Activated CD8-positive, alpha-beta memory T cell treated with anti-CD3 and anti-CD28 coated beads, Interleukin-2, amount 50 U/mL, for 1 hour (primary cell): ENCODE data around the gene ZDHHC16.
"Not testable (repeated sequence)": the region's sequence is repeated elsewhere in the genome, so short reads cannot be mapped to it uniquely, and the experiment has no call there.

Experiments used
- DNase-seq: peaks from one replicate; pipeline ENCODE4 v3.0.0-alpha.2; 2020; ENCODE audit errors: extremely low read depth

ZDHHC16 gene

GRCh38 chr10:97445722-97446639 lies at the start of gene ZDHHC16, which contains the start of gene EXOSC1:
Gene ZDHHC16, plus strand, starts transcription at chr10:97446175. Its CDS starts 5,501 bp downstream, at chr10:97451676.
Gene EXOSC1, minus strand, starts transcription at chr10:97446006. Its CDS starts 21 bp downstream, at chr10:97445985.
- peak; percentile 70 for DNase-seq

GRCh38 chr10:97399843-97400545 lies 46.0 kb upstream of the ZDHHC16 start:
- DNase-seq, result no peak

DNA sequence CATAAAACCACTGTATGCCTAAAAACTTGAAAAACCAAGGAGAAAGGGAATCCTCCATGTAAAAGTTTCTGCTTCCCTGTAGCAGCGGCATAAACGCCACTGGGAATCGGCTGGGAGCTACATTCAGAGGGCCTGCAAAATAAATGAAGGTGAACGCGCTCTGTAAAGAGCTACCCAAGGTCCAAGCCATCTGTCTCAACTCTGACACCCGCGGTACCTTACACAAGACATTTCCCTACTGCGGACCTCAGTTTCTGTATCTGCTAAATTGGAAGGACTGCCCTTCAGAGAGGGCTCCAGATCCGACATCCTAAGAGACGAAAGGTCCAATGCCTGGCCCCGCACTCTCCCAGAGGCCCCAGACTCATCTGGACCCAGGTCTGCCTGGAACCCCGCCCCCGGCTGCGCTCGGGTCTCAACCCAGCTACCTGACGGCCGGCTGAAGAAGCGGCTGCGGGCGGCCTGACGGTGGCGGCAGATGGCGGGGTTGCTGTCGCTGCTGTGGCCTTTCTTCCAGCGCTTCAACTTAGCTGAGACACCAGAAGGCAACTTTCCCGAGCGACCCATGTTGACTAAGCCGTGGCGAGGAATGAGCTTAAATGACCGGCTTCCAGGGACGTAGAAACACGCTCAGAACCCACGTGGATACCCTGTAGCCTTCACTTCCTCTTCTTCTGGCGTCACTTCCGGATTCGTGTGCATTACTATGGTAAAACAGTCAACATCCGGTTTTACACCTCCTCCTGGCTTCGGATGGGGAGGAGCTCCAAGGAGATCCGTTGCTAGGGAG lies 45.1 kb upstream of the ZDHHC16 start, which contains the start of gene RRP12:
Gene RRP12, minus strand, starts transcription at position 676 of the 790 bp plus-strand sequence. Its CDS starts 109 bp downstream, at position 567.
- peak; percentile 81 for DNase-seq

GRCh38 chr10:97401455-97401919 lies 44.5 kb upstream of the ZDHHC16 start:
- no peak for DNase-seq

GRCh38 chr10:97404044-97404443 lies 41.9 kb upstream of the ZDHHC16 start:
- DNase-seq, result no peak

DNA sequence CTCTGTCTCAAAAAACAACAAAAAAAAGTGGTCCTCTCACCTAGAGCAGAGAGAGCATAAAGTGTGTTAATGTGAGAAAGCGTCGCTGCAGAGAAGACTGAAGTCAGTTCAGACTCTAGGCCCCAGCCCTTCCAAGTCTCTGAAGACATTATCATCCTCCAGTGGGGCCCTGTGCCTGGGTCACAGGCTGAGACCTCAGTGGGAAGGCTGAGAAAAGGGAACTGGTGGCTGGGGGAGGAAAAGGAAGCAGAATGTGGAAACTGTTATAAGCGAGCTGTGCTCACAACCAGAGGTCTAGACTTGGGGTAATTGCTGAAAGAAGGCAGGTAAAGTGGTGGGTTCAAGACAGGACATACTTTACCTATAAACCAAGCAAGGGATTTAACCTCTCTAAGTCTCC lies 39.9 kb upstream of the ZDHHC16 start:
- DNase-seq, result no peak

DNA sequence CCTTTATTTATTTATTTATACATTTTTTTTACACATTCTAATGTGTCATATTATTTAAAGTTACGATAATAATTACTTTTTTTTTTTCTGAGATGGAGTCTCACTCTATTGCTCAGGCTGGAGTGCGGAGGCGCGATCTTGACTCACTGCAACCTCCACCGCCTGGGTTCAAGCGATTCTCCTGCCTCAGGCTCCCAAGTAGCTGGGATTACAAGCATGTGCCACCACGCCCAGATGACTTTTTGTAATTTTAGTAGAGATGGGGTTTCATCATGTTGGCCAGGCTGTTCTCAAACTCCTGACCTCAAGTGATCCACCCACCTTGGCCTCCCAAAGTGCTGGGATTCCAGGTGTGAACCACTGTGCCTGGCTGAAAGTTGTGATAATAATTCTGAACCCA lies 39.5 kb upstream of the ZDHHC16 start:
- DNase-seq, result not testable (repeated sequence)

GRCh38 chr10:97407211-97407951 lies 38.6 kb upstream of the ZDHHC16 start:
- no peak for DNase-seq

DNA sequence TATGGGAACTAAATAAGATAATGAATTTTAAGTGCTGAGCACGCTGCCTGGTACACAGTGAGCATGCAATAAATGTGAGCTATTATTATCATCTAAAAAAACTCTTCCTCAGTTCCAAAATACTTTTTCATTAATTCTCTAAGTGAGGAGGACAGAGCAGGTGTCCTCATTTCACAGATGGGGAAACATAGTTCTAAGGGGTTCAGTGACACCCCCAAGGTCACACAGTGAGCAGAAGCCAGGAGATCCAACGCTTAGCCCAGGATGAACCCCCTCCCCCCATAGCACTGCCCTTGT lies 38.1 kb upstream of the ZDHHC16 start:
- DNase-seq, result no peak

GRCh38 chr10:97408496-97408992 lies 37.4 kb upstream of the ZDHHC16 start:
- DNase-seq, result no peak

- DNase-seq, result no peak
These were observed 34.6 kb upstream of the ZDHHC16 start for GRCh38 chr10:97411406-97411805.

DNA sequence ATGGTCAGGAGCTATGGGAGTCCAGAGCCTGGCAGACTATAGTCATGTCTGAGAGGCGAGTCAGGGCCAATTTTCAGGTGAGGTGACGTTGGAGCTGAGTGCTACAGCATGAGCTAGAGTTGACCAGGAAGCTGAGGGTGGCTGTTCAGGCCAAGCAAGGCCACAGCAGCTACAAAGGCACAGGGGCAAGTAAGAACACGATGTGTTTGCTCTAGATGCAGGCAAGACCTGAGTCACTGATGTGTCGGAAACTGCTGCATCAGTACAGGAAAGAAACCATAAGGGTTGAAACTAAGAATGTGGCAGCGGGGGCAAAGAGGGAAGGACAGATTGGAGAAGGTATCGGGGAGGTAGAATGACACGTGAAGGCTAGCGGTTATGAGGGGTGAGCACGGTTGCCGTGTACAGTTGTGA lies 33.1 kb upstream of the ZDHHC16 start:
- DNase-seq, result no peak

GRCh38 chr10:97416565-97416964 lies 29.4 kb upstream of the ZDHHC16 start:
- DNase-seq, result no peak

DNA sequence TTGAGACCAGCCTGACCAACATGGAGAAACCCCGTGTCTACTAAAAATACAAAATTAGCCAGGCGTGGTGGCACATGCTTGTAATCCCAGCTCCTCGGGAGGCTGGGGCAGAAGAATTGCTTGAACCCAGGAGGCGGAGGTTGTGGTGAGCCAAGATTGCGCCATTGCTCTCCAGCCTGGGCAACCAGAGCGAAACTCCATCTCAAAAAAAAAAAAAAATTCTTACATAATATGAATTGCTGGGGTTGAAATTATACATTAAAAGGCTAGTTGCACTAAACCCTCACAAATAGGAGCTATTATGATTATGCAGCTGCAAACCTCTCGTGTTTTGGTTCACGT lies 22.2 kb upstream of the ZDHHC16 start:
- not testable (repeated sequence) for DNase-seq

DNA sequence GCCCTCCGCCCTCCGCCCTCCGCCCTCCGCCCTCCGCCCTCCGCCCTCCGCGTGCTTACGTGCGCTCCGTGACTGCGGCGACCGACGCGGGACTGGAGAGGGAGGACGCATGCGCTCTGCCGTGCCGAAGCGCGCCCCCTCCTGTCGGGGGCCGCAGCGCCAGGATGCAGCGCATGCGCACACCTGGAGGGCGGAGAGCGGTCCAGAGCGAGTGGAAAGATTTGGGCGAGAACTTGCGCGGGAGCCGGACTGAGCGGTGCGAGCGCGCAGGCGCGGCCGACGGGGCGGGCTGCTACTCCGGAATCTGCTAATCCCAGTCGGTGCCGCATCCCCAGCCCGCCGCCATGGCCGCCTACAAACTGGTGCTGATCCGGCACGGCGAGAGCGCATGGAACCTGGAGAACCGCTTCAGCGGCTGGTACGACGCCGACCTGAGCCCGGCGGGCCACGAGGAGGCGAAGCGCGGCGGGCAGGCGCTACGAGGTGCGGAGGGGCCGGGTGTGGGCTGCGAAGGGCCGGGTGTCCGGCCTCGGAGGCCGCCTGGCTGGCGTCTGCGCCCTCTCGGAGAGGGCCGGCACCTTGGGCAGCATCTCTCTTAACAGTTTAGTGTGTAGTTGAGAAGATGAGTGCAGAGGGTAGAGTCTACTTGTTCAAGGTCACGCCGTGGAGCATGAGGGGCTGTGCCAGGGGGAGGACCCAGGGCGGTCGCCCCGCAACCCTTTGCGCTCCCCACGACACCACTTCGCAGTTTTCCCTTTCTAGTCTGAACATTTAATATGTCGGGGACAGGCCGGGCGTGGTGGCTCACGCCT lies 19.8 kb upstream of the ZDHHC16 start, which contains the start of gene PGAM1:
Gene PGAM1, plus strand, starts transcription at position 228 of the 812 bp plus-strand sequence. Its CDS starts 117 bp downstream, at position 345.
- DNase-seq, result peak; percentile 81

DNA sequence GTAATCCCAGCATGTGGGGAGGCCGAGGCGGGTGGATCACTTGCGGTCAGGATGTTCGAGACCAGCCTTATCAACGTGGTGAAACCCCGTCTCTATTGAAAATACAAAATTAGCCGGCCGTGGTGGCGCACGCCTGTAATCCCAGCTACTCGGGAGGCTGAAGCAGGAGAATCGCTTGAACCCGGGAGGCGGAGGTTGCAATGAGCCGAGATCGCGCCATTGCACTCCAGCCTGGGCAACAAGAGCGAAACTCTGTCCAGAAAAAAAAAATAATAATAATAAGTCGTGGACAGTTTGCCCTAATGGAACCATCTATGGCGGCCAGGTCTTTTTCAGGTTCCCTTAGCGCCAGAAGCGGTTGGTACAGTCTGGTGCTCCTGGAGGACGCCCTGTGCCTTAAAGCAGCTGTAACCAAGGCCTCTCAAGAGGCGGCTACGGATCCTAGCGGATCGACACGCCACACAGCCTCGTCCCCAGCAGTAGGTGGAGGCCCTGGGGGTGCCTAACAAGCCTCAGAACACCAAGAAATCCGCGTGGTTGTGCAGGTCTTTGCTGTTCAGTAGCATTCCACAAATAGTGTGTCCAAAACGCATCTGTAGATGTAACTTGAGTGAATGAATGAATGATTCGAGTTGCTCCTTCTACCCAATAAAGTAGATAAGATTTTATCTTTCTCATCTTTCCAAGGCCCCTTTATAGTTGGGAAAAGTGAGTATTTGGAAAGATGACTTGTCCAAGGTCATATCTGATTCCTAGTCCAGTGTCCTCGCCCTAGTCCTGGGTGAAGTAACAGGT lies 19.0 kb upstream of the ZDHHC16 start:
- DNase-seq, result no peak

- DNase-seq, result no peak
These were observed 18.3 kb upstream of the ZDHHC16 start for GRCh38 chr10:97427571-97428179.

DNA sequence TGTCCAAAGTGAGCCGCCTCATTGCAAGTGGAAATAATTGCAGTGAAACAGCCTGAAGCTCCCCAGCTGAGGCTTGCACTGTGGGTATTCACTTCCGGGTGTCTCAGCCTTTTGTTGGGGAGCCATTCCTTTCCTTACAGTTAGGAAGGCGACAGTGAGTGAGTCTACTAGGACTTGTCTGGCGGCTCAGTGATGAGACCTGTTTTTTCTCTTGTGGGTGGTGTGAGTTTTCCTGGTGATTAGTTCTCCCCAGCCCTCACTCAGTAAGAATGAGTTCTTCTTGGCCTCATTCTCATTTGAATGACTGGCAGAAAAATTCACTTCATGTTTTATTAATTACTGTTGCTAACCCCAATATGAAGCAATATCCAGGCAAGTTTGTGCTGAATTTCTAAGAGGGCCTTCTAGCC lies 17.4 kb upstream of the ZDHHC16 start:
- DNase-seq, result no peak

- no peak for DNase-seq
These were observed 11.9 kb upstream of the ZDHHC16 start for GRCh38 chr10:97434055-97434454.
